SIG-M5 (cell line): ENCODE data around the gene CSPG5.

Source experiments
- DNase-seq: peaks from one replicate; lab custom pipeline; 2025; lab: John Stamatoyannopoulos, UW

CSPG5 gene, protein sequence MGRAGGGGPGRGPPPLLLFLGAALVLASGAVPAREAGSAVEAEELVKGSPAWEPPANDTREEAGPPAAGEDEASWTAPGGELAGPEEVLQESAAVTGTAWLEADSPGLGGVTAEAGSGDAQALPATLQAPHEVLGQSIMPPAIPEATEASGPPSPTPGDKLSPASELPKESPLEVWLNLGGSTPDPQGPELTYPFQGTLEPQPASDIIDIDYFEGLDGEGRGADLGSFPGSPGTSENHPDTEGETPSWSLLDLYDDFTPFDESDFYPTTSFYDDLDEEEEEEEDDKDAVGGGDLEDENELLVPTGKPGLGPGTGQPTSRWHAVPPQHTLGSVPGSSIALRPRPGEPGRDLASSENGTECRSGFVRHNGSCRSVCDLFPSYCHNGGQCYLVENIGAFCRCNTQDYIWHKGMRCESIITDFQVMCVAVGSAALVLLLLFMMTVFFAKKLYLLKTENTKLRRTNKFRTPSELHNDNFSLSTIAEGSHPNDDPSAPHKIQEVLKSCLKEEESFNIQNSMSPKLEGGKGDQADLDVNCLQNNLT

DNA sequence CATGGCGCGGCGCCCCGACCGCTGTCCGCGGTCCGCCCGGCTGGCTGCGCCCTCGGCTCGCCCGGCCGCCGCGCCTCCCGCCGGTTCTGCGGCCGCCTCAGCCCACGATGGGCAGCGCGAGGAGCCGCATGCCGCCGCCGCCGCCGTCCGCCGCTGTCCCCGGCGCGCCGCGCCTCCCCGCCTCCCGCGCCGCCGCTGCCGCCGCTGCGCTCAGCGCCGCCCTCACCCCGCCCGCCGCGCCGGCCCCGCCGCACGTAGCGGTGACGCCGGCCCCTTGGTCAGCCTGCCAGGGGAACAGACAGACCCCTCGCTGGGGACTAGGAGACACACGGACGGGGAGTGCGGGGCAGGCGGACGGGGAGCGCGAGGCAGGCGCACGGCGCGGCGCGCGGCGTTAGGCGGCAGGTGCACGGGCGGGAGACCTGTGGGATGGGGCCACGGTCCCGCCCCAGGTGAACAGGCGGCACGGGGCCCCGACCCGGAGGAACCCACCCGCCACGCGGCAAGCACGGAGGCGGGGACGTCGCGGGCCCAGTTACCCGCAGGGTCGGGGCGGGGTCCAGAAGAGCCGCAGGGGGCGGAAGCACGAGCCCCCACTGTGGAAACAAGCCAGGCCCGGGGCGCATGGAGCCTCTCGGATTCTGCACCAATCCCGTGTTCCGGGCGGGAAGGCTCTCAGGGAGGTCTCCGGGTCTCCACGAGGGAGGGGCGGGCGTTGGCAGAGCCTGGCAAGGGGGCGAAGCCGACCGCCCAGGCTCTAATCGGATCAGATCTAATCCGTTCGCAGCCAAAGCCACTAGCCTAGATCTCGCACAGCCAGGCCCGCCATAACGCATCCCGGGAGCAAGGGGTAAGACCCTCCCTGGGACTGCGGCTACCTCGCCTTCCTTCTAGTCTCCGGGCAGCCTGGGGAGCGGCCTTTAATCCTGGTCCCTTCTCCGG is at the start of gene CSPG5:
Gene CSPG5, minus strand, starts transcription at position 175 of the 942 bp plus-strand sequence. Its CDS starts 172 bp downstream, at position 3.
- no peak for DNase-seq

DNA sequence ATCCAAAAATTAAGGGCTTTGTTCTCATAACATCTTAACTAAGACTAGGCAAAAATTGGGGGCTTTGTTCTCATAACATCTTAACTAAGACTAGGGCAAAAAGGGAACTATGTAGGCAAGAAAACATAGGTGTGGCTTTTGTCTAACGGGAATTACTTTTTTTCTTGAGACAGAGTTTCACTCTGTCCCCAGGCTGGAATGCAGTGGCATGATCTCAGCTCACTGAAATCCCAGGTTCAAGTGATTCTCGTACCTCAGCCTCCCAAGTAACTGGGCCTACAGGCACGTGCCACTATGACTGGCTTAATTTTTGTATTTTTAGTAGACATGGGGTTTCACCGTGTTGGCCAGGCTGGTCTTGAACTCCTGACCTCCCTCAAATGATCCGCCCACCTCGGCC is 49.8 kb upstream of the CSPG5 start:
- DNase-seq: no peak

DNA sequence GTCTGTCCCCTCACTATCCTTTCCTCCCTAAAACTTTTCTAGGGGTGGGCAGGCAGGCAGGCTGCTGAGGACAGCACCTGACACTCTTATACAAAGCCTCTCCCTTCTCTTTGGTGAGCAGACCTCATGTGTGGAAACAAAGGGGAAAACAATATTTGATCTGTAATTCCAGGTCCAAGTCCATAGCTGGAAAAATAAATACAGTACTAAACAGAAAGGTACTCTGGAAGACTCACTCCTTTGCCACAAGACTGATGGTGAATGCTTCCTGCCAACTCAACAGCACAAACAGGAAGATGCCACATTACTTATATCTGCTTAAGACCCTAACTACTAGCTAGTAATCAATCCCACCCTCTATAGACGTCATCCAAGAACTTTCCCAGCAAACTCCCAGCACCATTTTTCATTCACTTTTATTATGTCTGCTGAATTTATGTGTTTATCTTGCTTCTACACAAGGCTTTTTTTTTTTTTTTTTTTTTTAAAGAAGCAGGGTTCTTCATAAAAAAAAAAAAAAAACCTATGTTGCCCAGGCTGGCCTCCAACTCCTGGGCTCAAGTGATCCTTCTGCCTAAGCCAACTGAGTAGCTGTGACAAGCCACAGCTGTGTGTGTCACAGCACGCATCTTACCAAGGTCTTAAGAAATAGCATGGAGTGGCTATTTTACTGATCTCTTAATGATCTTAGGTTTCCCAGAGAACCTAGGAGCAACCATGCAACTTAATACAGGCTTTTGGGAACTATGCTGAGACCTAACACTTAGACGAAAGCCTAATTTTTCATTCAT is 44.2 kb upstream of the CSPG5 start:
- no peak for DNase-seq

DNA sequence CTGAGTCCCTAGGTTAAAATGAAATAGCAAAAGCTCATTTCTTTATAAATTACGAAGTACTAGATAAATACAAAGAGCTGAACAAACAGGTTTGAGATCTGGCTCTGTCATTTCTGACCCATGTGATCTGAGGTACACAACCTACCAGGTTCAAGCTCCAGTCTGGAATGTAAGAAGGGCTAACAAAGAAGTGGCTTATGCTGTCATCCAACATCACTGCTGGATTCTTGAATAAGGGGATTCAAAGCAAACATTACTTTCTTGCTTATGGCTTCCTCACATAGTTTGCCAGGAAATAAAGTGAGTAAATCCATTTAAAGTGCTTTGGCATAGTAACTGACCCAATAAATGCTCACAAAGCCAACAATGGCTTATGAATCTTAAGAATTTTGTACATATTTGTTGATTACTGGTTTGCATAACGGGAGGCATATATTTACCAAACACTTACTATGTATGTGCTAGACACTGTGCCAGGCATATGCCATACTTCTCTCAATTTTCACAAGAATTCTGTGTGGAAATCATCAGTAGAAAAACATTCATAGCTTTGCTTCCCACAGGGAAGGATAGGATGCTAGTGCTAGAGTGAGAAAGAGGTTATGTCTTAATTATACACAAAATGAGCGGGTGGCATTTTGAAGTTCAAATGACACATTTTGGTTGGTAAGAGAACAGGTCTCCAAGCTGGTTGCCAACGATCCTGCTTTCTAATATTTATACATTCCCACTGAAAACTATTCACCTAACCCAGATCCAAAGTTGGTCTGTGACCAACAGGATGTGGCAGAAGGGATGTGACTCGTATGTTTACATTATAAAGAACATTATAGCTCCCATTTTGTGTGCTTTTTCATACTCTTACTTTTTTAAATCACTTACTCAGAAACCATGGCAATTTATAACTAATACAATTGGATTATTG is 38.7 kb upstream of the CSPG5 start:
- no peak for DNase-seq

DNA sequence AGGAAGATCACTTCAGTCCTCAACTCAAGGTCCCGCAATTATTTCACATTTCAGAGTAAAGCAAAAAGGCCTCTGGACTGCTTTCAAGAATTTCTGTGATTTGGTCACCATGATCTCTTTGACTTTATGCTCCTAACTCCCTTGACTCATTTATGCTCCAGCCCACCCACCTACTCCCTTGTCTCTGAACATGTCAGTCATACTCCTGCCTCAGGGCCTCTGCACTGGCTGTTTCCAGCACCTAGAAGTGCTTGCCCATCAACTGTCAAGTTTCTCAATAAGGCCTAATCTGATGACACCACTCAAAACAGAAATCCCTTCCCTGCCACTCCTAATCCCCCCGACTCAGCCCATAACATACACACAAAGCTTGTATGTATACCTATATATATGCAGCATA is 36.1 kb upstream of the CSPG5 start:
- no peak for DNase-seq

DNA sequence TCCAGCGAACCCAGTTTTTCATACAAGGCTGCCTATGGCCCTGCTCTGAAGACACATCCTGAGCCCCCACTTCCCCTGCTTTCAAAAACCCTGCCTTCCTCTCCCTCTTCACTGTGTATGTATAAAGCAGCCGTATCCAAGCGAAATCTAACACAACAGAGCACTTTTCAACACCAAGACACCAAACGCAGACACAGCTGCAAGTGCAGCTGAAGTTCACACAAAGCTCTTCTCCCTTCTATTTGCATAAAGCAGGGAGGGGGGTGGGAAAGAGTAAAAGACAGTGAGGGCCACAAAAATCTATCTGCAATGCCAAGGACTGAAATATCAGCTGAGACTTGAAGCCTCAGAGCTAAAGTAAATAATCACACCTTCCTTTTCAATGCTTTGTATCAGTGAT is 35.1 kb upstream of the CSPG5 start:
- DNase-seq: no peak

DNA sequence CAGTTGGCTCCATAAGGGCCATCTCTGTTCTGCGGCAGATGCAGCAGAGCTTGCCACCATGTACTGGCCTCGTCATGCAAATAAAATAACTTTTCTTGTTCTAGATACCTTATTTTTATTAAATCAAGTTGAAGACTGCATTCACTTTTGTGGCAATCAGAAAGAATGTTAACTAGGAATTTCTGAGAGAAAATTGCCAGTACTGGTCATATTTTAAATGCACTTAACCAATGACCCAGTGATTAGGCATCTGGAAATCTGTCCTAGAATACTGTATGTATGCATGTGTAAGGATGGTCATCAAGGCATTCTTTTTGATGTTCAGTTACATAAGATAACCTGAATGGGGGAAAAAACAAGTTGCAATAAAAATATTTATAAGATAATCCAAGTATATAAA is 34.2 kb upstream of the CSPG5 start:
- no peak for DNase-seq

DNA sequence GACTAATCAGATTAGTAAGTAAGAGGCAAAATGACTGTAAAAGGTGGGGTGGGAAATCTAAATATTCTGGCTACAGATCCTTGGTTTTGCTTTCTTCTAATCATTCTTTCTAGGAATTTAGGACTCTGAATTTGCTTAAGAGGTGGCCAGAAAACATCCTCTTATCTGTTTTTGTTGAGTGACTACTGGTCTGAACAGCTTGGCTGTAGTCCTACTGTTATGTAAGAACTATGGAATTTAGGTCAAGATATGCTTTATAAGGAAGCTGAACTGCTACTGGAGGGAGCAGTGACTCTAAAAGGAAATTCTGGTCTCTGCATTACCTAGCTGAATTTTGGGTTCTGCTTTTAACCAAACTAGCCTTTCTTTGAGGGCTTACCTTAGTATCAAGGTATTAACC is 33.5 kb upstream of the CSPG5 start:
- no peak for DNase-seq

DNA sequence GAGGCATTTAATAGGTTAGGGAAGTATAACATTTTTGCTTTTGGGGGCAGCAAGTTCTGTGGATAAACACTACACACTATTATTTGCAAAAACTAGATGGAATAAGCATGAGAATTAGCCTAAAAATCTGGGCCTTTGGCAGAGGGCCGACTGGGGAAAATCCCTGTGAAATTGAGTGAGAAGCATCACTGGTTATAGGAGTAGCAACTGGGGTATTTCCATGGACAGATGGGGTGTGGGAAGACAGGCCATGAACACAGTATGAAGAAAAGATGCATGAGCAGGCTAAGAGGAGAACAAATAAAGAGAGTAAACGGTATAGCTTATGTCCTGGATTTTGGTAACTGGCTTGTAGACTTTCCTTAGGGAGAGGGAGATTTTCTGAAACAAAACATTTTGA is 32.9 kb upstream of the CSPG5 start:
- no peak for DNase-seq

DNA sequence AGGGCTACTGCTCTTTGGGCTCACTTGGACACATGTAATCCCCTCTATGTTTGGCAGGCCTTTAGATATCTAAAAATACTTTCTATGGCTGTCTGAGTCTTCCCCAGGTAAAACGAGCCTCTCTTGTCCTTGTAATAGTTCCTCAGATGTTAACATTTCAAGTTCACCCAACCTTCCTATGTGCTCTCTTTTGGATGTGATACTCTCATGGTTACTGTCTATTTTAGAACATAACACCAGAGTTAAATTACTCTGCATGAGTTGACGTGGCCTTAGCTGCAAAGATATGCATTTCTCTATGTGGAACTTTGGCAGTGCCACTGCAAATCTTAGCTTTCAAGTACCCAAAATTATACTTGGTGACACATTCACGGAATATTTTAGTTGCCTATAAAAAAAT is 31.9 kb upstream of the CSPG5 start:
- DNase-seq: no peak

DNA sequence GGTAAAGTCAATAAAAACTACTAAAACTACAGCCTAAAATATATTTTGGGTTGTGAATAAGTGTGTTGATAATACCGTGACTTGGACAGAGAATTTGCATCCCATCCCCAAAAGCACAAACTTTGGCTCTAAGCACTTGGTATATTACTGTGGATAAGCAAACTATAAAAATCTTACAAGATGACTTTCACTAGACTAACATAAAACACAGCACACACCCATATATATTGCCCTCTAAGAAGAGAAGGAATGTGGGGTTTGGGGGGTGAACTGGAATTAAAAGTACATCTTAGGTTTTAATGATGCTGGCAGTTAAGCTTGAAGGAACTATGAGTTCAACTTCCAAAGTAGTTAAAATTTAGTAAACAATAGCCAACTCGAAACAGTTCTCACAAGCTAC is 28.7 kb upstream of the CSPG5 start:
- no peak for DNase-seq

DNA sequence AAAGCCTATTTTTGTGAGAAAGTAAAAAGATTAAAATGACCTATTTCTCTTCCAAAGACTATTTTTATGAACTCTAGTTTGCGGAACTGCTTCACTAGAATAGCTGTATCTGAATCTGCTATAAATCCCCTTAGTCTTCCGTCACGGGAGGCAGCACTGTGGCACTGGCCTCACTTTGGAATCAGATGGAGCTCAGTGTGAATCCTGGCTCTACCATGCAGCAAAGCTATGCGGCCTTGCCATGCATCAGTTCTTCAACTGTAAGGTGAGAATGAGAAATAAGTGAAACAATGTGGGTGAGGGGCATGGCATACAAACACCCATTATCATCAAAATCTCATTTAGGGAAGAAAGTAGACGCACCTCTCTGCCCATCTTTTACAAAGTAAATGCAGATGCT is 27.5 kb upstream of the CSPG5 start:
- DNase-seq: no peak

DNA sequence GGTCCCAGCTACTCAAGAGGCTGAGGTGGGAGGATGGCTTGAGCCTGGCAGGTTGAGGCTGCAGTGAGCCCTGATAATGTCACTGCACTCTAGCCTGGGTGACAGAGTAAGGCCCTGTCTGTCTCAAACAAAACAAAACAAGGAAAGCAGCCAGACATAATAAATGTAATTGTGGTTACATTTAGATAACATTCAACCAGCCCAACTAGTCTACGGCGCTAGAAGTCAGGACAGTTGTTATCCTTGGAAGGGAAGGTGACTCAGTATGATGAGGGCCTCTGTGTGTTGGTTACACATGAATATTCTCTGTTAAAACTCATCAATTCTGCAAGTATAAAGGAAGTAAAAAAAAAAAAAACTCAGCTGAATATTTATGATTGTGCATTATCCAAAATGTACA is 27.0 kb upstream of the CSPG5 start:
- DNase-seq: no peak

DNA sequence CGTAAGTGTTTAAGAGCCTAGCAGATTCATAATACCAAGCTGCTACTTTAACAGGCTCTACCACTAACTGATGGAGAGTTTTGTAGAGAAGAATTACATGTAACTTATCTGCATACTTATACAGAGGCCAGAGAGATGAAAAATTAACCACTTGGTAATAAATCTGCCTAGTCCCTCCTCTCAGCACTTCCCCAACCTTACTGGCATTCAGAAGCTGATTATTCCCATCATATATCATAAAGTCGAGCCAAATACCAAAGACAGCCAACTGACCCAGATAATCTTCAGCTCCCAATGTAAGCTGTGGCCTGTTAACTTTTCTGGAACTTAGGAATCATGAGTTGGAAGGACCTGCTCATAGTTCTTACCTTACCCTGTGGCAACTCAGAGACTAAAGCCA is 25.5 kb upstream of the CSPG5 start:
- no peak for DNase-seq

DNA sequence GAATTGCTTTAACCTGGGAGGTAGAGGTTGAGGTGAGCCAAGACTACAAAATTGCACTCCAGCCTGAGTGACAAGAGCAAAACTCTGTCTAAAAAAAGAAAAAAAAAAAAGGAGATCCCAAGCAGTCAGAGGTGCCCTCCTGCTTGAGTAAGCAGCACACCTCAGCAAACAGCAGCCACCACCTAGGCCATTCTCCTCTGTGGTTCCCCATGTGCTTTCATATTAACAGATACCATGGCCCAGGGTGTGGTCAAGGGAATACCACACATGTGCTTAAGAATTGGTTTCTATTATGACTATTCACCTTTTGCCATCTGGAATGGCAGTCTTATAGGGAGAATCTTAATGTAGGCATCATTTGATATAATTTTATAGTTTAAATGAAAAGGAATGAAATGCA is 24.7 kb upstream of the CSPG5 start:
- DNase-seq: no peak

DNA sequence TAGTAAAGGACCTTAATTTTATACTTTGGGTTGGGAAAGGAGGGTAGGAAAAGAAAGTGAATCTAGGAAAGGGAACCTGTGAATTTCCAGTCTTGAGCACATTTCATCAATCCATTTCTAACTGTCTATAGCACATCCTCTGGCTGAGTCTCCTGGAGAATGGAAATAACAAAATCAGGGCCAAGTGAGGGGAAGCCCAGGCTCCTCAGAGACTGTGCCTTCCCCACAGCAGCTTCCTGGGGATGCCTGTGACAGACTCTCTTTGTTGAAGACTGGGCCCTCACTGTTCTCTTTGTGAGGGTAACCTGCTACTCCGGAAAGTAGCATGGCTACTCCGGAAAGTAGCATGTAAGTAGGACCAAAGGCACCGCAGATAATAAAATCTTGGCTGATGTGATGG is 22.6 kb upstream of the CSPG5 start:
- DNase-seq: no peak

DNA sequence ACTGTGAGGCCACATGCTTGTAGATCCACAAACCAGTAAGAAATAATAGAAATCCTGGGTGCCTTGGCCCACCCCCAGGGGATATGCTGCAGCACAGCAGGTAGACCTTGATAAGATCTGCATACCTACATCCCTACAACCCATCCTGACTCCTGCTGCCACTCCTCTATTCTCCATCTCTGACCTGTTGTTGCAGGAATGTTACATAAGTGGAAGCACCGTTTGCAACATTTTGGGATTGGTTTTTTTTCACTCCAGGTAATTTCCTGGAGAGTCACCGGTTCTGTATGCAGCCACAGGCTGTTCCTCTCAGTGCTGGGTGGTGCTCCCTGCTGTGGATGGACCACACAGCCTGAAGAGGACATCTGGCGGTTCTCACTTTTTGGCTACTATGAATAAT is 16.1 kb upstream of the CSPG5 start:
- no peak for DNase-seq

DNA sequence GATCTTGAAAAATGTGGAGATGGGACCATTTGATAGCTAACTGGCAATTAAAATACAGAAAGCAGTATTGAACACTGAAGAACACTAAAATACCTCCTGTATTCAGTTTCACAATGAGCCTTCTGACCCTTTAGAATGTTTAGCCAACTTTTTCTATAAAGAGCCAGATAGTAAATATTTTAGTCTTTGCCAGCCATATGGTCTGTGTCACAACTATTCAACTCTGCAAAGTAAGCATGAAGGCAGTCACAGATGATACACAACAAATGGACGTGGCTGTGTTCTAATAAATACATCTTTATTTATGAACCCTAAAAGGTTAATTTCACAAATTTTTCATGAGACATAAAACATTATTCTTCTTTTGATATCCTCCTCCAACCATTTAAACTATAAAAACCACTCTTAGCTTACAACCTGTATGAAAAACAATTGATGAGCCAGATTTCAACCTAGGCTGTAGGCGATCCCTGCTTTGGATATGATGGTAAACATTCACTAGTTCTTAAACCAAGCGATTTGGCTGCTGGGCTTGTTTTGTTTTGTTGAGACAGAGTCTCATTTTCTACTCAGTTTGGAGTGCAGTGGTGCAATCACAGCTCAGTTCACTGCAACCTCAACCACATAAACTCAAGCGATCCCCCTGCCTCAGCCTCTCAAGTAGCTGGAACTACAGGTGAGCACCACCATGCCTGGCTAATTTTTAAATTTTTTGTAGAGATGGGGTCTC is 13.6 kb upstream of the CSPG5 start:
- DNase-seq: no peak

DNA sequence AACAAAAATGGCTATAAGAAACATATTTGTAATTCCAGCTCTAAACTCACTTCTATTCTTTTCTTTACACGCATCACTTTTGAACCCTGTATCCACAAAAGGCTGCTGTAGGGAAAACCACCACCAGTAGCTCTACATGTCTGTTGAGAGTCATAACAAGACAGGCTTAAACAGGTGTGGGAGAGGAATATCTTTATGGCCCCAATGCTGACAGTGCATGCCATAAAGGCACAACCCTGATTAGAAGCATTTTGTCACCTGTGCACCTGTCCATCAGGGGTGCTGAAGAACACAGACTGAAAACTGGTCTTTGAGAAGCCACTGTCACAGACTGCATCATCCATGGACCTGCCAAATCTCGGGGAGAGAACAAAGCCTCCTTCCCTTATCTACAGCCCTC is 11.6 kb upstream of the CSPG5 start:
- no peak for DNase-seq

DNA sequence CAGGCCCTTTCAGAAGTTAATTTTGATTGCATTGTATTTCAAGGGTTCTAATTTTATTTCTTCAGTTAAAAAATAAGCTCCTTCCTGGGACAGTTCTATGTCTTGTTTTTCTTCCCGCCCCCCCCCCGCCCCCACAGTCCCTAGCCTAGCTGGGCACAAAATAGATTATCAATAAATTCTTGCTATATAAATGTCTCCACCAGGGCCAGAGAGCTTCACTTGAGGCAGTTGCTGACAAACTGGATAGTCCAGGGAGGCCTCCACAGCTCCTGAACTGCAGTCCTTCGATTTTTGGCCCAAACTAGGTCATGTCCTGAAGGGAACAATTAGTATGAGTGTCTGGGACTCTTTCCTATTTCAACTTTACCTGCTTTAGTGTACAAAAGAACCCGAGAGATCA is 9.9 kb upstream of the CSPG5 start:
- DNase-seq: no peak
